ENCODE results near the gene ZNF512B. TPM values are rescaled to one million over a fixed set of nuclear protein-coding genes. Genes with fewer than 3 reads are reported as not detected.
A peak's percentile ranks its signal among the peaks of the same experiment; 100 is the strongest.
"Not testable (repeated sequence)": the region's sequence is repeated elsewhere in the genome, so short reads cannot be mapped to it uniquely, and the experiment has no call there.

Gene ZNF512B
- total RNA-seq, 2 experiments from 2014 or later: 7.9 to 8.3 TPM

DNA sequence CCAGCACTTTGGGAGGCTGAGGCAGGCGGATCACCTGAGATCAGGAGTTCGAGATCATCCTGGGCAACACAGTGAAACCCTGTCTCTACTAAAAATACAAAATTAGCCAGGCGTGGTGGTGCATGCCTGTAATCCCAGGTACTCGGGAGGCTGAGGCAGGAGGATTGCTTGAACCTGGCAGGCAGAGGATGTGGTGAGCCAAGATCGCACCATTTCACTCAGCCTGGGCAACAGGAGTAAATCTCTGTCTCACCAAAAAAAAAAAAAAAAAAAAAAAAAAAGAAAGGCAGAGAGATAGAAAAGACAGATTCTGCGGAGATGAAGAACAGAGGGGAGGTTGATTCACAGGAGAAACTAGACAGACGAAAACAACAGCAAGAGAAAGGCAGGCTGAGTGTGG lies 6.8 kb upstream of the ZNF512B start:
- CTCF ChIA-PET; intact Hi-C loops (cut with micrococcal nuclease); DNase-seq; H3K4me3 Mint-ChIP-seq; H3K9me3 Mint-ChIP-seq; H3K27me3 Mint-ChIP-seq (ENCODE audit: low read depth): not testable (repeated sequence)
- Mint-ChIP-seq H3K27ac (peak overlapping the region; percentile 69), H3K4me1 (ENCODE audit: low read depth) (peaks cover 48% of the 10 kb centered on the region), H3K36me3 (ENCODE audit: low read depth) (peaks cover 21% of the 10 kb centered on the region)

DNA sequence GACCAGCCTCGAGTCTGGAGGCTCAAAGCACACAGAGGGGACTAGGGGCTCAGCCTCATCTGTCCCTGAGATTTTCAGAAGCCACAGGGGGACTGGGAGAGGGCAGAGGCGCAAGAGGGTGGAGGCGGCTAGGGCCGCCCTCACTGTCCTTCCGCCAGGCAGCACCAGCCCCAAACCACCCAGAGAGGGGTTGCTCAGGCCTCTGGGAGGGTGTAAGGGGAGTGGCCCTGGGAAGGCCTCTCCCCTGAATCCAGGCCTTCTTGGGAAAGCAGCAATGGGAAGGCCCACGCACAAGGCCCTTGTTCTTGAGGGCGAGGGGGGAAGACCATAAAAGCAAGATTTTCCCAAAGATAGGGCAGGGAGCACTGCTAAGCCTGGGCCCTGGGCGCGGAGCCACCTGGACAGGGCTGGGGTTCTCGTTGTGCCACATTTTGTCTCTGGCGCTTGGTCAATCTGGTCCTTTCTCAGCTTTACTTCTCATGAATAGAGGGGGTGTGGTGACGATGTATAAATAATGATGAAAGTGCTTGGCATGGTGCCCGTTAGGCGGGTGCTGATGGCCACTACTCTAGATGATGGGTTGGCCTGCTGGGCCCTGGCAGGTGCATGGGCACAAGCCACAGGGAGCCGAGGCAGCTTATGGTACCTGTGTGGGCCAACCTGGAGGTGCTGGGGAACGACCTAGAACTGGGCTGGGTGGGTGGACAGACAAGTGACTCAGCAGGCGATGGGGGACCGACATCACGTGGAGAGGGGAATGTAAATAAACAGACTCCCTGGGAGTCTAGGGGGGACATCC lies 4.9 kb upstream of the ZNF512B start:
- Mint-ChIP-seq H3K4me1 (ENCODE audit: low read depth) (peaks cover 38% of the 10 kb centered on the region), H3K36me3 (ENCODE audit: low read depth) (peaks cover 21% of the 10 kb centered on the region), H3K4me3 (no peak overlapping the region), H3K9me3 (no peaks in the 10 kb centered on the region), H3K27me3 (ENCODE audit: low read depth) (no peaks in the 10 kb centered on the region), H3K27ac (no peak overlapping the region)
- DNase-seq: no peak
- CTCF ChIA-PET: interaction anchor here (0.6 to 2.1 kb wide), 20 partner anchors 13 to 478 kb away, joined by 3 to 10 read pairs (median 4); partner anchors contain the start of gene TPD52L2
- intact Hi-C loops (cut with micrococcal nuclease): loop anchor here (1.0 kb wide), 3 partner anchors 188 to 436 kb away; no protein-coding TSS in a partner anchor

DNA sequence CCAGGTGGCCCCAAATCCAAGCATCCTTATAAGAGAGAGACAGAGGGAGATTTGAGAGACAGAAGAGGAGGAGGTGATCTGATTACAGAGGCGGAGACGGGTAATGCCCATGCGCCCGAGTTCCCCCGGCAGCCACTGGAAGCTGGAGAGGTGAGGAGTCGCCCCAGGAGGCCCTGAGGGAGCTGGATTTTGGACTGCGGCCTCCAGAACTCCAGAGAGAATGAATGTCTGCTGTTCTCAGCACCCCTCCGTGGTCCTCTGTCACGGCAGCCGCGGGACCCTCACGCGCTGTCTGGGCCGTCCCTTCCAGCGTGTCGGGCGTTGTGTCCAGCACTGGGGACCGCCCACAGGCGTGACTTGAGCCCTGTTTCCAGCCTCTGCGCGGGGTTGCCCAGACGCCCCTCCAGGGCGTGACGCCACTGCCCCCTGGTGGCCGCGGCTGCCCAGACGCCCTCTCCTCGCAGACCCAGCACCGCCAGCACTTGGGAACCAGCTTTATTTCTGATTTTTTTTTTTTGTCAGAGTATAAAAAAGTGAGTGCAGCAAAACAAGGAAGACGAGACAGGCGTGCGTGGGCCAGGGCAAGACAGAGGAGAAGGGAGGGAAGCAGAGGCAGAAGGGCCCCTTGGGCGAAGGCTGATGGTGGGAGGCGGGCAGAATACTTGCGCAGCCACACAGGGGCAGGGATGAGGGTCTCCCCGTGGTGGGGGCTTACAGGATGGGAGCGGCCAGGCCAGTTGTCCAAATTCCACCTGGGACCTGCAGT lies 4.1 kb upstream of the ZNF512B start:
- intact Hi-C loops (cut with micrococcal nuclease): loop anchor here (1.0 kb wide), 4 partner anchors 65 to 436 kb away; no protein-coding TSS in a partner anchor
- peak; percentile 79 for DNase-seq
- CTCF ChIA-PET: interaction anchor here (0.6 to 2.1 kb wide), 20 partner anchors 12 to 477 kb away, joined by 3 to 10 read pairs (median 4); partner anchors contain the start of gene TPD52L2

DNA sequence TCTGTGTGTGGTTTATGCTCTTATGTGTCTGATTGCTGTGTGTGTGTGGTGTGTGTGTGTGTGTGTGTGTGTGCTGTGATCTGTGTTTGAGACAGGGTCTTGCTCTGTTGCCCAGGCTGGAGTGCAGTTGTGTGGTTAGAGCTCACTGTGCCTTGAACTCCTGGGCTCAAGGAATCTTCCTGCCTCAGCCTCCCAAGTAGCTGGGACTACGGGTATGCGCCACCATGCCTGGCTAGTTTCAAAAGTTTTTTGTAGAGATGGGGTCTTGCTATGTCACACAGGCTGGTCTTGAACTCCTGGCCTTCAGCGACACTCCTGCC lies 3.4 kb upstream of the ZNF512B start:
- H3K36me3 Mint-ChIP-seq (ENCODE audit: low read depth): peaks cover 23% of the 10 kb centered on the region
- DNase-seq: no peak
- H3K27me3 Mint-ChIP-seq (ENCODE audit: low read depth): no peaks in the 10 kb centered on the region
- H3K4me3 Mint-ChIP-seq: no peak overlapping the region
- H3K4me1 Mint-ChIP-seq (ENCODE audit: low read depth): peaks cover 42% of the 10 kb centered on the region
- H3K9me3 Mint-ChIP-seq: no peaks in the 10 kb centered on the region
- H3K27ac Mint-ChIP-seq: no peak overlapping the region
- CTCF ChIA-PET: interaction anchor here (1.0 to 2.1 kb wide), 15 partner anchors 19 to 476 kb away, joined by 3 to 10 read pairs (median 4); partner anchors contain the start of gene TPD52L2
- intact Hi-C loops (cut with micrococcal nuclease): loop anchor here (1.0 kb wide), 1 partner anchor 64 kb away; no protein-coding TSS in a partner anchor

More for the DNA sequence above, 4.1 kb upstream of the ZNF512B start:
- Mint-ChIP-seq H3K27ac (peak overlapping the region; percentile 15), H3K4me1 (ENCODE audit: low read depth) (peaks cover 41% of the 10 kb centered on the region), H3K9me3 (no peaks in the 10 kb centered on the region), H3K27me3 (ENCODE audit: low read depth) (no peaks in the 10 kb centered on the region), H3K4me3 (no peak overlapping the region), H3K36me3 (ENCODE audit: low read depth) (peaks cover 21% of the 10 kb centered on the region)

DNA sequence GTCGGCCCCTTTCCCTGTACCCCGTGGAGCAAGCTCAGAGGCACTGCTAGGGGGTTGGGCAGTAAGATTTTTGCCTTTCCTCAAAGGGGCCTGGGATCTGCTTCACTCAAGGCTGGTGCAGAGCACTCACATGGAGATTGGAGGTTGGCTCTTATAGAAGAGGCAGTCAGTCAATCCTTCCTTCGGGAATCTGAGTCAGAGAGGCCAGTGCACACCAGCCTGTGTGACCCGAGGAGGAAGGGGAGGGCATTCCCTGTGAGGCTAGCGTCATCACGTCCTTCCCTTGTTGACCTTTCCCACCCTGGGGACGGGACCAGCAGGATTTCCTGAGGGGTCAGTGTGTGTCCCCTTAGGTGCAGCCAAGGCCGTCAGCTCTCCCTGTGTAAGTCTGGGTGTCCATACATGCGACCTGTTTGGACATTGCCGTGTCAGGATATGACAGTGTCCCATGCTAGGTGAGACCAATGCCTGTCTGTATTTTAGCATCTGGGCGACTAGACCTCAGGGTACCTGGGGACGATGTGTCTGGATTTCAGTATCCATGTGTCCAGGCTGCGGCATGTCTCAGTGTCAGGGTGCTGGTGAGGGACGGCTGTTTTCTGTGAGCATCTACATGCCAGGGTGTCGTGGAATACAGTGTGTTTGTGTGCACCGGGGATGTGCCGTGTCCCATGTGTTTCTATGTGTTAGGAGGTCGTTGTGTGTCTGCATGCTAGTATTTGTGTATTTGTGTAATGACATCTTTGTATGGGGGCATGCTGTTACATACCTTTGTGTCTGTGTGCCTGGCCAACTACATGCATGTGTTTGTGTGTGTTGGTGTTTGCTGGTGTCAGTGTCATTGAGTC lies 2.8 kb upstream of the ZNF512B start:
- CTCF ChIA-PET: interaction anchor here (1.1 to 2.1 kb wide), 5 partner anchors 39 to 184 kb away, joined by 3 to 6 read pairs (median 5); partner anchors contain the start of gene TPD52L2
- no peaks in the 10 kb centered on the region for H3K9me3 Mint-ChIP-seq
- no peaks in the 10 kb centered on the region for H3K27me3 Mint-ChIP-seq (ENCODE audit: low read depth)
- intact Hi-C loops (cut with micrococcal nuclease): loop anchor here (1.0 kb wide), 1 partner anchor 63 kb away; no protein-coding TSS in a partner anchor
- H3K4me3 Mint-ChIP-seq: no peak overlapping the region
- DNase-seq: no peak
- H3K27ac Mint-ChIP-seq: no peak overlapping the region
- H3K36me3 Mint-ChIP-seq (ENCODE audit: low read depth): peaks cover 23% of the 10 kb centered on the region
- peaks cover 36% of the 10 kb centered on the region for H3K4me1 Mint-ChIP-seq (ENCODE audit: low read depth)

DNA sequence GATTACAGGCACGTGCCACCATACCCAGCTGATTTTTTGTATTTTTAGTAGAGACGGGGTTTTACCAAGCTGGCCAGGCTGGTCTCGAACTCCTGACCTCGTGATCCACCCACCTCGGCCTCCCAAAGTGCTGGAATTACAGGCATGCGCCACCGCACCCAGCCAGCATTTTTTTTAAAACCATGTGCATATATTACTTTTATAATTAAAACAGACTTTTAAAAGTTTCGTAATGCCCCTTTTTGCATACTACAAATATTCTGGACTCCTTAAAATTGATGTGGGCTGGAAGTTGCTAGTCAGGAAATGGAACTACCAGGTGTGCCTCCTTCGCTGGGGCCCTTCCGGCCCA lies 2.2 kb upstream of the ZNF512B start:
- H3K27ac Mint-ChIP-seq; CTCF ChIA-PET; H3K9me3 Mint-ChIP-seq; H3K4me3 Mint-ChIP-seq; H3K27me3 Mint-ChIP-seq (ENCODE audit: low read depth); DNase-seq: not testable (repeated sequence)
- intact Hi-C loops (cut with micrococcal nuclease): loop anchor here (2.0 kb wide), 1 partner anchor 391 kb away; no protein-coding TSS in a partner anchor
- H3K36me3 Mint-ChIP-seq (ENCODE audit: low read depth): peaks cover 20% of the 10 kb centered on the region
- H3K4me1 Mint-ChIP-seq (ENCODE audit: low read depth): peaks cover 30% of the 10 kb centered on the region

DNA sequence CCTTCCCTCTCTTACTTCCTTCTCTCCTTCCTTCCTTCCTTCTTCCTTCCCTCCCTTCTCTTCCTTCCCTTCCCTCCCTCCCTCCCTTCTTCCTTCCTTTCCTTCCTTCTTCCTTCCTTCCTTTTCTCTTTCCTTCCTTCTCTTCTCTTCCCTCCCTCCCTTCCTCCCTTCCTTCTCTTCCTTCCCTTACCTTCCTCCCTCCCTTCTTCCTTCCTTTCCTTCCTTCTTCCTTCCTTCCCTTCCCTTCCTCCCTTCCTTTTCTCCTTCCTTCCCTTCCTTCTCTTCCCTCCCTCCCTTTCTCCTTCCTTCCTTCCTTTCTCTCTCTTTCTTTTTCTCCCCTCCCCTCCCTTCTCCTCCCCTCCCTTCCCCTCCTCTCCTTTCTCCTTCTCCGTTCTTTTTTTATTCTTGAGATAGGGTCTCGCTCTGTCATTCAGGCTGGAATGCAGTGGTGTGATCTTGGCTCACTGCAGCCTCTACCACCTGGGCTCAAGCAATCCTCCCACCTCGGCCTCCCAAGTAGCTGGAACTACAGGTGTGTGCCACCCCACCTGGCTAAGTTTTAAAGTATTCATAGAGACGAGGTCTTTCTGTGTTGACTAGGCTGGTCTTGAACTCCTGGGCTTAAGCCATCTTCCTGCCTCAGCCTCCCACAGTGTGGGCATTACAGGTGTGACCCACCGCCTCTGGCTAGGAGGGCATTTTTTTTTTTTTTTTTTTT lies 1.1 kb upstream of the ZNF512B start:
- DNase-seq: no peak
- CTCF ChIA-PET: no interaction called here

DNA sequence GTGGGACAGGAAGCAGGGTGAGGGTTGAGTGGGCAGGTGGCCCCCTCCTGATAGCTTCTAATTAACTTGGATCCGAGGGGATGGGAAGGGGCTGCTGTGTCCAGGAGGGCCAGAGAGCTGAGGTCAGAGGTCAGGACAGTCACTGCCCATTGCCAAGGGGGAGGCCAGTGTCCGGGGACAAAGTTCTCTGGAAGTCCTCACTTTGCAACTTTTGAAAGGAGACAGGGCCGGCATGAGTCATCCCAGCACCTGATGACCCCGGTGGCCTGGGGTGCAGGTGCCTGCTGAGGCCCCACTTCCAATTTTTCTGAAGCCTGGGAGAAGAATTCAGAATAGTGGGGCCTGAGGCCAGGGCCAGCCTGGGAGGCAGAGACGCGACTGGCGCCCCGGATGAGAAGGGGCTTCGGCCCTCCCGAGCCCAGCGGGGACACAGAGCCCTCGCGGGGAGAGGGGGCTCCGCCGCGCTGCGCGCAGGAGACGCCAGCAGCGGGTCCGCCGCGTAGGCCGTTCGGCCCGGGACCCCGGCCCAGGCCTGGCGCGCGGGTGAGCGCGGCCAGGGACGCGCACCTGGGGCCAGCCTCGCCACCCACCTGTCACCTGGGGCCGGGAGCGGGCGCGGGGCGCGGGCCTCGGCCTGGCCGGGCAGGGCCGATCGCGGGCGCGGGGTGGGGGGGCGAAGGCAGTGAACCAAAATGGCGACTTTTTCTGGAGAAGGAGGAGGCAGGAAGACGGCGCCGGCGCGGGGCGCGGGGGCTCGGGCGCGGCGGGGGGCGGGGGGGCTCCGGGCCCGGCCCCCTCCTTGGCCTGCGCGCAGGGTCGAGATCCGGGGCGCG lies 586 bp downstream of the ZNF512B start:
- Mint-ChIP-seq H3K27me3 (ENCODE audit: low read depth) (no peaks in the 10 kb centered on the region), H3K4me3 (peak overlapping the region; percentile 80), H3K4me1 (ENCODE audit: low read depth) (peaks cover 20% of the 10 kb centered on the region), H3K36me3 (ENCODE audit: low read depth) (peaks cover 7% of the 10 kb centered on the region), H3K27ac (peak overlapping the region; percentile 79), H3K9me3 (no peaks in the 10 kb centered on the region)
- CTCF ChIA-PET: no interaction called here
- intact Hi-C loops (cut with micrococcal nuclease): no loop called here
- peak; percentile 43 for DNase-seq

More for the DNA sequence above, 1.1 kb upstream of the ZNF512B start:
- H3K4me1 Mint-ChIP-seq (ENCODE audit: low read depth): peaks cover 21% of the 10 kb centered on the region
- H3K27me3 Mint-ChIP-seq (ENCODE audit: low read depth): no peaks in the 10 kb centered on the region
- peak overlapping the region; percentile 62 for H3K4me3 Mint-ChIP-seq
- H3K9me3 Mint-ChIP-seq: no peaks in the 10 kb centered on the region
- H3K36me3 Mint-ChIP-seq (ENCODE audit: low read depth): peaks cover 11% of the 10 kb centered on the region
- intact Hi-C loops (cut with micrococcal nuclease): loop anchor here (2.0 kb wide), 1 partner anchor 390 kb away; no protein-coding TSS in a partner anchor
- no peak overlapping the region for H3K27ac Mint-ChIP-seq

DNA sequence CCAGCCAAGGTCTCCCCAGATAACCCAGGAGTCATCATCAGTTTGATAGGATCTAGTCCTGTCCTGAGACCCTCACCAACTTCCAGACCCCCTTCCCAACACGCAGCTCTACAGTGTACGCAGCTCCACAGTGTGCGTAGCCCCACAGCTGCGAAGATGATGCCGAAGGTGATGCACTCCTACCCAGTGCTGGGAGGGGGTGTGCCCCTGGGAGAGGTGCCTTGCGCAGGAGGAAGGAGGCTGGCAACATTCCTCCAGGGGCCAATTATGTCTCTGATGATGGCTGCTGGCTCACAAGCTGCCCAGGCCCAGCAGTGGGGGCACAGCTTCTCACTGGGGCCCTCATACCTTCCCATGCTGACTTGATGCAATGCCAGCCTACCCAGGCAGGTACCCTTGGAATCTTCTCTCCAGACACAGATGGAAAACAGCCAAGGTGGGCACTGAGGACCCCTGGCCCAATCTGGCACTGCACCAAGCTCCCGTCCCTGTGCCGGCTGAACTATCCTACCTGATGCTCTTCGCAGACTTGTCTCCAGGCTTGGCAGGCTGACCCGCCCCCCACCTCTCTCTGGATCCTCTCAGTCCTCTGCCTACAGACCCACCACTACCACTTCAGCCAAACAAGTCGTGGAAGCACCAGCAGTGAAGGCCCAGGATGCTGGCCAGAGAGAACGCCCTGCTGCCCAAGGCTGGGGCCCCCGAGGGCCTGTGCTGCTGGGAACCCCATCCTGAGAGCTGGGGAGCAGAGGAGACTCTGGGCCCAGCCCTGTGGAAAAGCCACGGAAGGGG lies 1.4 kb downstream of the ZNF512B start:
- peak overlapping the region; percentile 80 for H3K4me3 Mint-ChIP-seq
- H3K9me3 Mint-ChIP-seq: no peaks in the 10 kb centered on the region
- CTCF ChIA-PET: interaction anchor here (1.5 kb wide), 1 partner anchor 12 kb away, joined by 5 read pairs; the partner anchor contains the start of gene PRPF6
- peak; percentile 4 for DNase-seq
- intact Hi-C loops (cut with micrococcal nuclease): no loop called here
- H3K27me3 Mint-ChIP-seq (ENCODE audit: low read depth): no peaks in the 10 kb centered on the region
- H3K4me1 Mint-ChIP-seq (ENCODE audit: low read depth): peaks cover 15% of the 10 kb centered on the region
- peaks cover 3% of the 10 kb centered on the region for H3K36me3 Mint-ChIP-seq (ENCODE audit: low read depth)
- peak overlapping the region; percentile 79 for H3K27ac Mint-ChIP-seq

Data from activated naive CD4-positive, alpha-beta T cell treated with anti-CD3 and anti-CD28 coated beads for 36 hours (primary cell).